CD14-positive monocyte (primary cell): Measurements from ENCODE around the gene MEOX2. TPM values are rescaled to one million over a fixed set of nuclear protein-coding genes. Genes with fewer than 3 reads are reported as not detected.

ENCODE experiments used
- DNase-seq, 3 donors: peaks; one replicate each; pipeline ENCODE4 v3.0.0-alpha.2; 2011 to 2022
- H2AFZ ChIP-seq: 2 replicates; pipeline ENCODE4 v1.6.0; 2012; ENCODE audit warnings: mild to moderate bottlenecking, low read depth, low read length, inconsistent platforms; ENCODE audit not compliant: insufficient read depth, poor library complexity, severe bottlenecking
- H3K27ac ChIP-seq, 2 donors: 1 replicate in 1 of 2; 2 replicates in 1 of 2; pipeline ENCODE4 v1.5.1; 2012 to 2013; ENCODE audit warnings: low read length in 2 of 2, control low read depth in 1 of 2, inconsistent platforms in 1 of 2, low read depth in 1 of 2, mild to moderate bottlenecking in 1 of 2
- H3K27me3 ChIP-seq, 2 donors: one replicate each; pipeline versions ENCODE4 v1.6.0 to v1.6.1; 2011 to 2013; ENCODE audit warnings: low read length in 2 of 2; ENCODE audit not compliant: control insufficient read depth in 2 of 2, insufficient read depth in 2 of 2
- H3K36me3 ChIP-seq, 2 donors: replicated peaks in 1 of 2; 1 replicate in 1 of 2; 2 replicates in 1 of 2; pipeline versions ENCODE4 v1.5.1 to v1.6.1; 2012 to 2013; ENCODE audit warnings: low read length in 2 of 2, control low read depth in 1 of 2, inconsistent platforms in 1 of 2, mild to moderate bottlenecking in 1 of 2; ENCODE audit not compliant: insufficient read depth in 2 of 2, control insufficient read depth in 1 of 2
- H3K4me1 ChIP-seq, 2 donors: 1 replicate in 1 of 2; 2 replicates in 1 of 2; pipeline versions ENCODE4 v1.5.1 to v1.6.1; 2012 to 2013; ENCODE audit warnings: low read length in 2 of 2, control low read depth in 1 of 2, inconsistent platforms in 1 of 2, mild to moderate bottlenecking in 1 of 2, moderate library complexity in 1 of 2; ENCODE audit not compliant: insufficient read depth in 2 of 2, control insufficient read depth in 1 of 2
- H3K4me2 ChIP-seq: replicated peaks from 2 replicates; pipeline ENCODE3; 2012; ENCODE audit warnings: low read length, moderate library complexity, mild to moderate bottlenecking; ENCODE audit not compliant: poor library complexity, severe bottlenecking; ENCODE audit errors: extremely low read depth
- H3K4me3 ChIP-seq, 3 experiments: fragments of 200-600 bp in 1 of 3; sonication (generic) in 1 of 3; replicated peaks in 1 of 3; 1 replicate in 2 of 3; 2 replicates in 1 of 3; pipeline ENCODE4 v1.5.1; 2011 to 2013; ENCODE audit warnings: low read length in 3 of 3, mild to moderate bottlenecking in 3 of 3, control low read depth in 2 of 3, low read depth in 2 of 3, inconsistent platforms in 1 of 3, moderate library complexity in 1 of 3
- H3K79me2 ChIP-seq: 2 replicates; pipeline ENCODE4 v1.6.0; 2012; ENCODE audit warnings: mild to moderate bottlenecking, control low read depth, inconsistent platforms, low read length, moderate library complexity; ENCODE audit not compliant: insufficient read depth
- H3K9ac ChIP-seq: 2 replicates; pipeline ENCODE4 v1.6.0; 2017; ENCODE audit warnings: low read length, mild to moderate bottlenecking; ENCODE audit not compliant: insufficient read depth, poor library complexity, severe bottlenecking
- H3K9me3 ChIP-seq, 2 donors: replicated peaks in 1 of 2; 1 replicate in 1 of 2; 2 replicates in 1 of 2; pipeline versions ENCODE4 v1.5.1 to v1.6.1; 2012 to 2013; ENCODE audit warnings: low read length in 2 of 2, control low read depth in 1 of 2; ENCODE audit not compliant: control insufficient read depth in 1 of 2, insufficient read depth in 1 of 2
- H4K20me1 ChIP-seq: 2 replicates; pipeline ENCODE4 v1.6.0; 2012; ENCODE audit warnings: mild to moderate bottlenecking, low read length, control low read depth, moderate library complexity; ENCODE audit not compliant: insufficient read depth
- H3K27ac Mint-ChIP-seq, 7 donors: one replicate each; pipeline ENCODE4 v1.8.0; 2020; ENCODE audit warnings: mild to moderate bottlenecking in 7 of 7, mixed read lengths in 7 of 7, moderate library complexity in 6 of 7, inconsistent platforms in 2 of 7
- H3K27me3 Mint-ChIP-seq, 3 donors: one replicate each; pipeline ENCODE4 v1.8.0; 2021 to 2022; ENCODE audit warnings: low read depth in 3 of 3, mild to moderate bottlenecking in 3 of 3, mixed read lengths in 3 of 3, moderate library complexity in 3 of 3, inconsistent platforms in 1 of 3
- H3K36me3 Mint-ChIP-seq, 2 donors: one replicate each; pipeline ENCODE4 v1.8.0; 2020; ENCODE audit warnings: mixed read lengths in 2 of 2, inconsistent platforms in 1 of 2, mild to moderate bottlenecking in 1 of 2
- H3K4me1 Mint-ChIP-seq: one replicate; pipeline ENCODE4 v1.8.0; 2020; ENCODE audit warnings: mild to moderate bottlenecking, mixed read lengths
- H3K4me3 Mint-ChIP-seq, 2 donors: one replicate each; pipeline ENCODE4 v1.8.0; 2020; ENCODE audit warnings: mild to moderate bottlenecking in 2 of 2, mixed read lengths in 2 of 2, moderate library complexity in 1 of 2
- H3K9me3 Mint-ChIP-seq, 7 donors: one replicate each; pipeline ENCODE4 v1.8.0; 2020 to 2022; ENCODE audit warnings: mixed read lengths in 7 of 7, mild to moderate bottlenecking in 6 of 7, moderate library complexity in 6 of 7, inconsistent platforms in 2 of 7
- WGBS: methylation state at CpG from one replicate; pipeline ENCODE4 v1.1.5; 2013; ENCODE audit warnings: missing lambda C conversion rate; ENCODE audit not compliant: insufficient coverage; 5-methylcytosine and 5-hydroxymethylcytosine counted together
- intact Hi-C, 2 donors: fragments of 100-400 bp; cut with micrococcal nuclease; formaldehyde crosslinking; loops; one replicate each; pipeline versions ENCODE4 v1.15.0 to v1.15.1; 2023
- polyA plus RNA-seq, 3 donors: library from polyadenylated mRNA; depleted of rRNA in 1 of 3; unstranded in 2 of 3; stranded (reverse) in 1 of 3; fragments of 300-500 nt in 2 of 3; fragments of >200 nt in 1 of 3; fragmentation: Illumina TruSeq in 2 of 3; gene quantifications; 1 replicate in 2 of 3; 2 replicates in 1 of 3; pipeline ENCODE4 v1.2.3, GENCODE V29; 2012 to 2021
- TF ChIP-seq, protein P1 (sequence below): fragments of 200-600 bp; IDR thresholded peaks from one replicate; pipeline ENCODE4 v1.8.0; 2022; ENCODE audit warnings: antibody characterized with exemption, mild to moderate bottlenecking

MEOX2 gene
- polyA plus RNA-seq, 3 donors: not detected

DNA sequence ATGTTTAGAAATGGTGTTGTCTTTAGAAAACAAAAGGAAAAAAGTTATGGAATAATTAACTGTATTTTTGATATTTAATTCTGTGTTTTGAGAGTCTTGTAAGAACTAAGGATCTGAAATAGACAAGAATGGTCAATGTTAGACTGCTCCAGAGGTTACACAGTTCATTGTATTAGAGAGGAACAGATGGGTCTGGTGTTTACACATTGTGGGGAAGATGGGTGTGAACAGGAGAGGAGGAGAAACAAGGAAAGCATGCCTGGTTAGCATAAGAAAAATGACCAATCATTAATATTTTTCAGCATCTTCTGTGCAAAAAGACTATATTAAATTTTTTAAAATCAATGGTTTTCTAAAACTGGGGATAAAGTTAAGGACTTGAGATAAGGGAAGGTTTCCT lies 11.9 kb downstream of the MEOX2 start:
- Mint-ChIP-seq H3K4me3 (no peak overlapping the region), H3K27ac (no peak overlapping the region), H3K27me3 (no peaks in the 10 kb centered on the region), H3K36me3 (no peaks in the 10 kb centered on the region), H3K9me3 (peaks cover 0 to 5% (median 0%) of the 10 kb centered on the region in 7 donors), H3K4me1 (no peaks in the 10 kb centered on the region)
- TF ChIP-seq, protein P1, sequence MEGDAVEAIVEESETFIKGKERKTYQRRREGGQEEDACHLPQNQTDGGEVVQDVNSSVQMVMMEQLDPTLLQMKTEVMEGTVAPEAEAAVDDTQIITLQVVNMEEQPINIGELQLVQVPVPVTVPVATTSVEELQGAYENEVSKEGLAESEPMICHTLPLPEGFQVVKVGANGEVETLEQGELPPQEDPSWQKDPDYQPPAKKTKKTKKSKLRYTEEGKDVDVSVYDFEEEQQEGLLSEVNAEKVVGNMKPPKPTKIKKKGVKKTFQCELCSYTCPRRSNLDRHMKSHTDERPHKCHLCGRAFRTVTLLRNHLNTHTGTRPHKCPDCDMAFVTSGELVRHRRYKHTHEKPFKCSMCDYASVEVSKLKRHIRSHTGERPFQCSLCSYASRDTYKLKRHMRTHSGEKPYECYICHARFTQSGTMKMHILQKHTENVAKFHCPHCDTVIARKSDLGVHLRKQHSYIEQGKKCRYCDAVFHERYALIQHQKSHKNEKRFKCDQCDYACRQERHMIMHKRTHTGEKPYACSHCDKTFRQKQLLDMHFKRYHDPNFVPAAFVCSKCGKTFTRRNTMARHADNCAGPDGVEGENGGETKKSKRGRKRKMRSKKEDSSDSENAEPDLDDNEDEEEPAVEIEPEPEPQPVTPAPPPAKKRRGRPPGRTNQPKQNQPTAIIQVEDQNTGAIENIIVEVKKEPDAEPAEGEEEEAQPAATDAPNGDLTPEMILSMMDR: no peak
- Histone ChIP-seq H3K27me3 (no peaks in the 10 kb centered on the region), H3K4me2 (no peak overlapping the region), H4K20me1 (no peaks in the 10 kb centered on the region), H3K4me1 (no peaks in the 10 kb centered on the region), H3K36me3 (no peaks in the 10 kb centered on the region), H3K4me3 (no peak overlapping the region), H3K79me2 (no peaks in the 10 kb centered on the region), H3K9me3 (no peaks in the 10 kb centered on the region), H2AFZ (no peak overlapping the region), H3K9ac (no peak overlapping the region), H3K27ac (no peak overlapping the region)
- intact Hi-C loops: no loop called here
- no peak for DNase-seq

GRCh38 chr7:15669443-15670090 lies 16.9 kb downstream of the MEOX2 start:
- no peaks in the 10 kb centered on the region for H3K79me2 ChIP-seq
- H4K20me1 ChIP-seq: no peaks in the 10 kb centered on the region
- H3K4me3 Mint-ChIP-seq: no peak overlapping the region
- intact Hi-C loops: no loop called here
- no peak overlapping the region for H3K4me3 ChIP-seq
- no peaks in the 10 kb centered on the region for H3K36me3 Mint-ChIP-seq
- WGBS: 89% methylated on average over 5 of the region's 10 CpGs
- H3K27ac Mint-ChIP-seq: no peak overlapping the region
- H3K27me3 ChIP-seq: no peaks in the 10 kb centered on the region
- H3K9me3 ChIP-seq: no peaks in the 10 kb centered on the region
- no peak overlapping the region for H3K27ac ChIP-seq
- no peak overlapping the region for H3K4me2 ChIP-seq
- no peak overlapping the region for H2AFZ ChIP-seq
- peaks cover 0 to 2% (median 0%) of the 10 kb centered on the region in 3 donors for H3K27me3 Mint-ChIP-seq
- H3K4me1 ChIP-seq: no peaks in the 10 kb centered on the region
- no peaks in the 10 kb centered on the region for H3K4me1 Mint-ChIP-seq
- H3K9me3 Mint-ChIP-seq: peaks cover 0 to 4% (median 3%) of the 10 kb centered on the region in 7 donors
- no peak overlapping the region for H3K9ac ChIP-seq
- TF ChIP-seq, protein P1: no peak
- no peak for DNase-seq
- no peaks in the 10 kb centered on the region for H3K36me3 ChIP-seq
